Limb (tissue), 2 donors: ENCODE results near the gene XIST.
"Not testable (repeated sequence)": the region's sequence is repeated elsewhere in the genome, so short reads cannot be mapped to it uniquely, and the experiment has no call there.

Experiments used
- DNase-seq, 2 donors: peaks; one replicate each; pipeline ENCODE4 v3.0.0-alpha.2; 2016; ENCODE audit errors: extremely low spot score in 2 of 2

Gene XIST

GRCh38 chrX:73852467-73852866, at the start of gene XIST:
TSS of gene XIST (minus strand) at chrX:73852714.
- DNase-seq, result no peak

DNA sequence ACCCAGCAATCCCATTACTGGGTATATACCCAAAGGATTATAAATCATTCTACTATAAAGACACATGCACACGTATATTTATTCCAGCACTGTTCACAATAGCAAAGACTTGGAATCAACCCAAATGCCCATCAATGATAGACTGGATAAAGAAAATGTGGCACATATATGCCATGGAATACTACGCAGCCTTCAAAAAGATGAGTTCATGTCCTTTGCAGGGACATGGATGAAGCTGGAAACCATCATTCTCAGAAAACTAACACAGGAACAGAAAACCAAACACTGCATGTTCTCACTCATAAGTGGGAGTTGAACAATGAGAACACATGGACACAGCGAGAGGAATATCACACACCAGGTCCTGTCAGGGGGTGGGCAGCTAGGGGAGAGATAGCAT, 45.8 kb upstream of the XIST start:
- not testable (repeated sequence) for DNase-seq

DNA sequence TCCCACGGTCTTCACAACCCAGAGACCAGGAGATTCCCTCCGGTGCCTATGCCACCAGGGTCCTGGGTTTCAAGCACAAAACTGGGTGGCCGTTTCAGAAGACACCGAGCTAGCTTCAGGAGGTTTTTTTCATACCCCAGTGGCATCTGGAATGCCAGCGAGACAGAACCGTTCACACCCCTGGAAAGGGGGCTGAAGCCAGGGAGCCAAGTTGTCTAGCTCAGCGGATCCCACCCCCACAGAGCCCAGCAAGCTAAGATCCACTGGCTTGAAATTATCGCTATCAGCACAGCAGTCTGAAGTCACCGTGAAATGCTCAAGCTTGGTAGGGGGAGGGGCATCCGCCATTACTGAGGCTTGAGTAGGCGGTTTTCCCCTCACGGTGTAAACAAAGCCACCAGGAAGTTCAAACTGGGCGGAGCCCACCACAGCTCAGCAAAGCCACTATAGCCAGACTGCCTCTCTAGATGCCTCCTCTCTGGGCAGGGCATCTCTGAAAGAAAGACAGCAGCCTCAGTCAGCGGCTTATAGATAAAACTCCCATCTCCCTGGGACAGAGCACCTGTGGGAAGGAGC, 40.1 kb upstream of the XIST start:
- not testable (repeated sequence) for DNase-seq

DNA sequence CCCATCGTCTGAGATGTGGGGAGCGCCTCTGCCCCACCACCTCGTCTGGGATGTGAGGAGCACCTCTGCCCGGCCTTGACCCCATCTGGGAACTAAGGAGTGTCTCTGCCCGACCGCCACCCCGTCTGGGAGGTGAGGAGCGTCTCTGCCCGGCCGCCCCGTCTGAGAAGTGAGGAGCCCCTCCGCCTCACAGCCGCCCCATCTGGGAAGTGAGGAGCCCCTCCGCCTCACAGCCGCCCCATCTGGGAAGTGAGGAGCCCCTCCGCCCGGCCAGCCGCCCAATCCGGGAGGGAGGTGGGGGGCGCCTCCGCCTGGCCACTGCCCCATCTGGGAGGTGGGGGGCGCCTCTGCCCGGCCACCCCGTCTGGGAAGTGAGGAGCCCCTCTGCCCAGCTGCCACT, 29.7 kb upstream of the XIST start:
- DNase-seq, result not testable (repeated sequence)

DNA sequence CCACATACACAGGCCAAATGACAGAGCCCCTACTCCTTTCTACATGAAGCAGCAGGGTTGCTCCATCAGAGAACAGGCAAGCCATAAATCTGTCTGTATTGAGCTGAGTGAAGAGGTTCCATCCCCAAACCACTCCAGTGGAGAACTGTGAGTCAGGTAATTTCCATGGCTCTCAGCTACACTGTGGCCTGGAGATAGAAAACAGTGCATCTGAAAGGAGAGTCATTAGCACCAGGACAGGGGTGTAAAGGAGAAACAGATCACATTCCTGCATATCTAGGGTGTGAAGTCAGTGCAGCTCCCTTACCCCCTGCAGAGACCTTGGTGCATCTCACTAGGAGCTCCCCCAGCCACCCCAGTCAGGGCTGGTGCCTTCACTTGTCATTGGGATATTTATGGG, 25.2 kb upstream of the XIST start:
- DNase-seq, result no peak

GRCh38 chrX:73876911-73877310, 24.4 kb upstream of the XIST start:
- no peak for DNase-seq

DNA sequence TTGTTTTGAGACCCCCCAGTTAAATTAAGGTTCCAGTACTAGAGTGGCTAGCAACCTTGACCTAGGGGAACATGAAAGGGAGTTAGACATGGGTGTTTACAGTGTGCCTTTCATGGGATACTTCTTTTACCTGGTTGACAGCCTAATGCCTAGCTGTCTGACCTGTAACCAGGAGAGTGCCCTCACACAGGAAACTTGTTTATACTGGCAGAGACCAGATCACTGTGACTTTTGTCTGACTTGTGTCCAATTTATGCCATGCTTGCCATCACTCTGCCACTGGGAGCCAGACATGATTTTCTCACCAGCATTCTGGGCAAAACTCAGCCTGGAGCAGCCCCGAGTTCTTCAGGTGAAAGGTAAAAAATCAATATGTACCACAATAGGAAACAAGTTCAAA, 16.4 kb upstream of the XIST start:
- no peak for DNase-seq

DNA sequence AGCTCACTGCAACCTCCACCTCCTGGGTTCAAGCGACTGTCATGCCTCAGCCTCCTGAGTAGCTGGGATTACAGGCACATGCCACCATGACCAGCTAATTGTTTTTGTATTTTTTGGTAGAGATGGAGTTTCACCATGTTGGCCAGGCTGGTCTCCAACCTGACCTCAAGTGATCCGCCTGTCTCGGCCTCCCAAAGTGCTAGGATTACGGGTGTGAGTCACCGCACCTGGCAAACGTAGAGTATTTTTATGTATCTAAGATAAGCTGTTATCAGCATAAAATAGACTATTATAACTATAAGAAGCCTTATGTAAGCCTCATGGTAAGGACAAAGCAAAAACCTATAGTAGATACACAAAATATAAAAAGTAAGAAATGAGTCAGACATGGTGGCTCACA, 14.6 kb upstream of the XIST start:
- DNase-seq, result no peak

GRCh38 chrX:73863852-73864251, 11.3 kb upstream of the XIST start:
- no peak for DNase-seq

GRCh38 chrX:73863268-73863667, 10.8 kb upstream of the XIST start:
- no peak for DNase-seq

DNA sequence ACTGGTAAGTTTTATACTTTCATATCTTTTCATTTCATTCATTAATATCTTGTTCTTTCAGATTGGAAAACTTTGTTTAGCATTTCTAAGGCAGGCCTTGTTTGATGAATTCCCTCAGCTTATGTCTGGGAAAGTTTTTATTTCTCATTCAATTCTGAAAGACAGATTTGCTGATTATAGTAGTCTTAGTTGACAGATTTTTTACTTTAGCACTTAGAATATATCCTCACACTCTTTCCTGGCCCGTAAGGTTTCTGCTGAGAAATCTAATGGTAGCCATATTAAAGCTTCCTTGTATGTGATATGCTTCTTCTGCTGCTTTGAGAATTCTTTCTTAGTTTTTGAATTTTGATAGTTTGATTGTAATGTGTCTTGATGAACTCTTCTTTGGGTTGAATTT, 7.1 kb upstream of the XIST start:
- no peak for DNase-seq

GRCh38 chrX:73855546-73855945, 3.0 kb upstream of the XIST start:
- peak; percentile 51 to 70 for DNase-seq

DNA sequence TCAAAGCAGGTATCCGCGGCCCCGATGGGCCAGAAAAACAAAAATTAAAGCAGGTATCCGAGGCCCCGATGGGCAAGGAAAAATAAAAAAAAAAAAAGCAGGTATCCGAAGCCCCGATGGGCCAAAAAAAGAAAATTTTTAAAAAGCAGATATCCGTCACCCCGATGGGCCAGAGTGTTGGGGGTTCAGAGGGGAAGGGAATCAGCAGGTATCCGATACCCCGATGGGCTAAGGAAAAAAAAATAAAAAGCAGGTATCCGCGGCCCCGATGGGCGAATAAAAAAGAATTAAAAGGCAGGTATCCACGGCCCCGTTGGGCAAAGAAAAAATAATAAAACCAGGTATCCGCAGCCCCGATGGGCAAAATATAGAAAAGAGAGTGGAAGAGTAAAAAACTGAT, 492 bp downstream of the XIST start:
- no peak for DNase-seq

GRCh38 chrX:73851014-73852009, 1.2 kb downstream of the XIST start:
- DNase-seq, result no peak

- DNase-seq, result no peak
Measured at GRCh38 chrX:73850124-73851013, 2.1 kb downstream of the XIST start.

DNA sequence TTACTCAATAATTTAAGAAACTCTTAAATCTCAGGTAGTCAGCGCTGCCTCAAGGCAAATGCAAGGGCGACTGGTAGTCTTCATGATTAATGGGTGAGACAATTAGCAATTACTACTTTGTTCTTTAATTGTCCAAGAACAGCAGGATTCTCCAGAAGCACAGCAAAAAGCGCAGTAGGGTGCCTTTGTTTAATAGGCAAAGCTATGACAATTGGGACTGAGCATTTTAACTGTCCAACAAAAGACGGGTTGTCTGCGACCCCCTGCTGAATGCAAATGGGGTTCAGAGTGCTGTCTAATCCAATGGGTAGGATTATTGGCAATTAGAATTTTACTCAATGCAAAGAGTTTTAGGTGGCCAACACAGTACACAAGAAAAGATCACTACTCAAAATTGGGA, 3.4 kb downstream of the XIST start:
- DNase-seq, result no peak

- DNase-seq, result no peak
Measured at GRCh38 chrX:73847991-73848390, 4.5 kb downstream of the XIST start.

GRCh38 chrX:73847100-73847499, 5.4 kb downstream of the XIST start:
- DNase-seq, result no peak

GRCh38 chrX:73842541-73843234, 9.8 kb downstream of the XIST start:
- DNase-seq, result no peak

GRCh38 chrX:73841337-73841736, 11.2 kb downstream of the XIST start:
- no peak for DNase-seq
